Measurements from ENCODE around the gene PPP1CC. TPM values are rescaled to one million over a fixed set of nuclear protein-coding genes. Genes with fewer than 3 reads are reported as not detected.

Gene PPP1CC
- polyA plus RNA-seq, 1 donor from 2014 or later, result 188 TPM

DNA sequence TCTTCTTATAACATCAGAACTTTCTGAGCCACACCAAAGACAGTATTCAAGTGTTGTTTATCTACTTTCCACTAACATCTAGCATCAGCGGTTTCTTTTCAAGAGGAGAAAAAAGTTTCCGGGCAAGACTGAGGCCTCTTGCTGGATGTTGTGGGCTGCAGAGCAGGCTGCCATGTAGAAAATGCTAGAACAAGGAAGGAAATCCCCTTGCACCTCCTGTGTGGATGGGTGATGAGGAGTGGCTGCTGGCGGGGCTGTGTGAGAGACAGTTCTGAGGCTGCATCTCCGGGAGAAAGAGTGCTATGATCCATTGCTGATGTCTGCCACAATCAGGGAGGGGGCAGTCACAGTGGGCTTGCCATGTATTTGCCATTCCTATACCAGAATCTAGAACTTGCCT, 37.8 kb upstream of the PPP1CC start:
- H3K9me3 ChIP-seq (ENCODE audit: low read length), result no peaks in the 10 kb centered on the region
- no peaks in the 10 kb centered on the region for H3K9me2 ChIP-seq (ENCODE audit: insufficient read depth, low read length)
- H3K27me3 ChIP-seq (ENCODE audit: insufficient read depth, low read depth, low read length), result no peaks in the 10 kb centered on the region
- no peaks in the 10 kb centered on the region for H3K79me2 ChIP-seq (replicated peaks; ENCODE audit: insufficient read depth, low read length)
- H3K4me2 ChIP-seq (ENCODE audit: low read length), result no peak overlapping the region
- TF ChIP-seq RAD21 (conservative IDR thresholded peaks at IDR 0.05) (no peak), POLR2AphosphoS5 (IDR thresholded peaks at IDR 0.05) (no peak), TAF1 (IDR thresholded peaks at IDR 0.05; ENCODE audit: low read depth) (no peak), SMC3 (conservative IDR thresholded peaks at IDR 0.05; ENCODE audit: poor library complexity) (no peak), EP300 (conservative IDR thresholded peaks at IDR 0.05; ENCODE audit: poor library complexity, severe bottlenecking) (no peak), REST (IDR thresholded peaks at IDR 0.05; ENCODE audit: borderline replicate concordance) (no peak), MXI1 (conservative IDR thresholded peaks at IDR 0.05; ENCODE audit: poor library complexity, severe bottlenecking) (no peak)
- no peaks in the 10 kb centered on the region for H4K20me1 ChIP-seq (ENCODE audit: insufficient read depth)
- no peak overlapping the region for H3K9ac ChIP-seq (ENCODE audit: low read length)
- H3K27ac ChIP-seq (ENCODE audit: low read length), result no peak overlapping the region
- no peak overlapping the region for H2AFZ ChIP-seq (ENCODE audit: low read depth, low read length)
- no peaks in the 10 kb centered on the region for H3K36me3 ChIP-seq (ENCODE audit: insufficient read depth, low read length)
- no peaks in the 10 kb centered on the region for H3F3A ChIP-seq (ENCODE audit: insufficient read depth, low read length, poor library complexity, severe bottlenecking)
- H3K4me3 ChIP-seq (ENCODE audit: low read length), result no peak overlapping the region

DNA sequence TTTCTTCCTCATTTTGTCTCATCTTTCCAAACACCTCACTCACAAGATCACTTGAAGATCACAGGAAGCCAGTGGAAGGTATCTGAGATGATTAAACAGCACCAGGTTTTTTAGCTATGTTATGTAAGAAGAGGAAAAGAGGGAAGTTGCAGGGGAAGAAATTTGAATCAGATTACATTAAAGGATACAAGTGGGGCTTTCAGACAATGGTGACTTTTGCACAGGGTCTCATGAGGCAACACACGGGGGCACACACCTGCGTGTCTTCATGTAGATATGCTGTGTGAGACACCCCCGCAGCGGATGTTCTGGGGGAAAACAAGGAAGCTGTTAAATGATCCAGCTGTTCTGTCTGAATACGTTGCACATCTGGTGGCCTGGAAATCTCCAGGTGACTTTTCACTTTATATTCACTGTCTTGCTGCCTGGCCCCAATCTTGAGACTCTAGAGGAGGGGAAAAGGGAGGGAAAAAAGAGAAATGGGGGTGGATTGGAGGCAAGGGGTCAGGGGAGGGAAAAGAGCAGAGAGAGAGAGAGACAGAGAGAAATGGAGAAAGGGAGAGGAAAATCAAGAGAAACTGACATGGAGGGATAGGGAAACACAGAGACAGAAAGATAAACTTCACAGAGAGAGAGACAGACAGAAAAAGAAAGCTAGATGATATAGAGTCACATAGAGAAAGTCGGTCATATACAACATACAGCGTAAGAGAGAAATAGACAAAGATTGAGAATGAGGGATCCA, 36.3 kb upstream of the PPP1CC start:
- Histone ChIP-seq H3F3A (ENCODE audit: insufficient read depth, low read length, poor library complexity, severe bottlenecking) (no peaks in the 10 kb centered on the region), H2AFZ (ENCODE audit: low read depth, low read length) (no peak overlapping the region), H3K4me3 (ENCODE audit: low read length) (no peak overlapping the region), H3K9me2 (ENCODE audit: insufficient read depth, low read length) (no peaks in the 10 kb centered on the region), H3K9ac (ENCODE audit: low read length) (no peak overlapping the region), H3K27ac (ENCODE audit: low read length) (no peak overlapping the region), H3K36me3 (ENCODE audit: insufficient read depth, low read length) (no peaks in the 10 kb centered on the region), H3K79me2 (replicated peaks; ENCODE audit: insufficient read depth, low read length) (no peaks in the 10 kb centered on the region), H4K20me1 (ENCODE audit: insufficient read depth) (no peaks in the 10 kb centered on the region), H3K9me3 (ENCODE audit: low read length) (no peaks in the 10 kb centered on the region), H3K4me2 (ENCODE audit: low read length) (no peak overlapping the region), H3K27me3 (ENCODE audit: insufficient read depth, low read depth, low read length) (no peaks in the 10 kb centered on the region)
- TF ChIP-seq POLR2AphosphoS5 (IDR thresholded peaks at IDR 0.05), result no peak
- TF ChIP-seq EZH2 (IDR thresholded peaks at IDR 0.05; ENCODE audit: borderline replicate concordance, insufficient read depth, low read length, poor library complexity, severe bottlenecking), result no peak
- TF ChIP-seq REST (IDR thresholded peaks at IDR 0.05; ENCODE audit: borderline replicate concordance), result no peak
- TF ChIP-seq EP300 (conservative IDR thresholded peaks at IDR 0.05; ENCODE audit: poor library complexity, severe bottlenecking), result no peak
- TF ChIP-seq RAD21 (conservative IDR thresholded peaks at IDR 0.05), result no peak
- no peak for TF ChIP-seq TAF1 (IDR thresholded peaks at IDR 0.05; ENCODE audit: low read depth)
- no peak for TF ChIP-seq CTCF (IDR thresholded peaks at IDR 0.05; ENCODE audit: poor library complexity, severe bottlenecking)
- TF ChIP-seq MXI1 (conservative IDR thresholded peaks at IDR 0.05; ENCODE audit: poor library complexity, severe bottlenecking), result no peak
- no peak for TF ChIP-seq SMC3 (conservative IDR thresholded peaks at IDR 0.05; ENCODE audit: poor library complexity)

Measured in neural cell (in vitro differentiated cells).